WTC11 (cell line): ENCODE measurements around the gene RGS11. TPM values are rescaled to one million over a fixed set of nuclear protein-coding genes. Genes with fewer than 3 reads are reported as not detected.

ENCODE experiments used
- ATAC-seq: fragments of 200-7000 bp; cut with Tn5 transposase; 2 replicates; pipeline ENCODE4 v1.10.0; 2021; ENCODE audit warnings: mild to moderate bottlenecking, moderate library complexity
- CTCF ChIA-PET: fragments of 300-600 bp; sonication (Branson Sonifier 250); formaldehyde crosslinking; loops from one replicate; lab custom pipeline; 2021; ENCODE audit warnings: antibody characterized with exemption; lab: Charles Lee
- POLR2A ChIA-PET: fragments of 350-600 bp; sonication (Branson Sonifier 250); formaldehyde crosslinking; loops from one replicate; lab custom pipeline; 2021; ENCODE audit warnings: antibody characterized with exemption; lab: Charles Lee
- DNase-seq: peaks from one replicate; pipeline ENCODE4 v3.0.0; 2021; ENCODE audit warnings: low spot score
- H3K27ac Mint-ChIP-seq: 2 replicates; pipeline ENCODE4 v1.8.0; 2021; ENCODE audit warnings: mixed read lengths
- H3K27me3 Mint-ChIP-seq: 2 replicates; pipeline ENCODE4 v1.8.0; 2021; ENCODE audit warnings: low read depth, mild to moderate bottlenecking, moderate library complexity, mixed read lengths
- H3K36me3 Mint-ChIP-seq: 2 replicates; pipeline ENCODE4 v1.8.0; 2021; ENCODE audit warnings: mixed read lengths
- H3K4me1 Mint-ChIP-seq: 2 replicates; pipeline ENCODE4 v1.8.0; 2022; ENCODE audit warnings: mixed read lengths
- H3K4me3 Mint-ChIP-seq: 2 replicates; pipeline ENCODE4 v1.8.0; 2021; ENCODE audit warnings: mild to moderate bottlenecking, moderate library complexity, mixed read lengths
- H3K9me3 Mint-ChIP-seq: 2 replicates; pipeline ENCODE4 v1.8.0; 2021; ENCODE audit warnings: mixed read lengths
- CREB1 ChIP-seq: sonication (generic); formaldehyde crosslinking; IDR thresholded peaks from 2 replicates; pipeline ENCODE4 v1.8.0; 2023; ENCODE audit warnings: mild to moderate bottlenecking, missing genetic modification reagents
- GRHL2 ChIP-seq: fragments of 250-450 bp; sonication (Bioruptor Pico); IDR thresholded peaks from 2 replicates; pipeline ENCODE4 v1.8.0; 2022; ENCODE audit warnings: mild to moderate bottlenecking, moderate library complexity; ENCODE audit not compliant: insufficient replicate concordance, severe bottlenecking
- HMGA2 ChIP-seq: fragments of 250-450 bp; sonication (Bioruptor Pico); IDR thresholded peaks from 2 replicates; pipeline ENCODE4 v1.4.0; 2021; ENCODE audit warnings: mild to moderate bottlenecking, moderate library complexity
- IRF2 ChIP-seq: sonication (generic); formaldehyde crosslinking; IDR thresholded peaks from 2 replicates; pipeline ENCODE4 v1.8.0; 2022; ENCODE audit warnings: low read depth, missing genetic modification reagents, borderline replicate concordance
- NR1H2 ChIP-seq: sonication (generic); formaldehyde crosslinking; IDR thresholded peaks from 2 replicates; pipeline ENCODE4 v1.9.0; 2021; ENCODE audit warnings: mild to moderate bottlenecking, moderate library complexity, missing genetic modification reagents
- NR3C1 ChIP-seq: sonication (generic); formaldehyde crosslinking; conservative IDR thresholded peaks from 2 replicates; pipeline ENCODE4 v1.8.1; 2023; ENCODE audit warnings: low read depth, mild to moderate bottlenecking, missing genetic modification reagents
- RELA ChIP-seq: sonication (generic); formaldehyde crosslinking; IDR thresholded peaks from 2 replicates; pipeline ENCODE4 v1.8.1; 2022; ENCODE audit warnings: missing genetic modification reagents, mild to moderate bottlenecking, borderline replicate concordance
- ZNF232 ChIP-seq: sonication (generic); formaldehyde crosslinking; IDR thresholded peaks from 2 replicates; pipeline ENCODE4 v1.8.0; 2022; ENCODE audit warnings: mild to moderate bottlenecking, missing genetic modification reagents
- total RNA-seq: library from RNA; stranded (reverse); gene quantifications from 3 replicates; pipeline ENCODE4 v1.2.3, GENCODE V29; 2021
- TF ChIP-seq, protein P1 (sequence below): fragments of 250-450 bp; sonication (Bioruptor Pico); IDR thresholded peaks from 2 replicates; pipeline ENCODE4 v2.1.2; 2022; ENCODE audit warnings: mild to moderate bottlenecking, moderate library complexity
- TF ChIP-seq, protein P2 (sequence below): sonication (generic); formaldehyde crosslinking; IDR thresholded peaks from 2 replicates; pipeline ENCODE4 v1.8.1; 2023; ENCODE audit warnings: mild to moderate bottlenecking, missing genetic modification reagents, moderate library complexity
- TF ChIP-seq, protein P3 (sequence below): fragments of 250-450 bp; sonication (Bioruptor Pico); conservative IDR thresholded peaks from 2 replicates; pipeline ENCODE4 v1.9.0; 2021; ENCODE audit warnings: mild to moderate bottlenecking
- TF ChIP-seq, protein P4 (sequence below): sonication (generic); formaldehyde crosslinking; IDR thresholded peaks from 2 replicates; pipeline ENCODE4 v1.8.0; 2022; ENCODE audit warnings: mild to moderate bottlenecking, missing genetic modification reagents
- TF ChIP-seq, protein P5 (sequence below): sonication (generic); formaldehyde crosslinking; IDR thresholded peaks from 2 replicates; pipeline ENCODE4 v1.8.1; 2023; ENCODE audit warnings: mild to moderate bottlenecking, missing genetic modification reagents
- TF ChIP-seq, protein P6 (sequence below): sonication (generic); formaldehyde crosslinking; IDR thresholded peaks from 2 replicates; pipeline ENCODE4 v1.8.0; 2022; ENCODE audit warnings: mild to moderate bottlenecking, missing genetic modification reagents
- TF ChIP-seq, protein P7 (sequence below): fragments of 250-450 bp; sonication (Bioruptor Pico); IDR thresholded peaks from 2 replicates; pipeline ENCODE4 v1.8.0; 2021; ENCODE audit warnings: mild to moderate bottlenecking

RGS11 gene
- total RNA-seq, 1 experiment from 2014 or later = 1.8 TPM

DNA sequence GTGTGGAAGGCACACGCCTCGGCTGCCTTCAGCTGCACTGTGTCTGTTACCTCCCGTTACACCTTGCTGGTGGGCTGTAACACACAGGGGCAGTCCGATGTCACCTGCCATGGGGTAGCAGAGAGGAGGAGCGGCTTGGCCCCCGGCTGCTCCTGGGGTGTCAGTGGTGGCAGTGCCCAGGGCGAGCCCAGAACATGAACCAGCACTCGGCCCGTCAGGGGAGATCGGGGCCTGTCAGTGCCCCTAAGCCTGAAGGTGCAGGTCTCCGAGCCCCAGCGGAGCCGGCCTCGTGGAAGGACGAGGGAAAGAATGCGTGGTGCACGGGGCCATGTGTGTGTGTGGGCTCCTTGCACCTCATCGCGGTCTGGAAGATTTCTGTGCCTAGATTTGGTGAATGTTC lies 15.4 kb downstream of the RGS11 start (continued):
- TF ChIP-seq, protein P1, sequence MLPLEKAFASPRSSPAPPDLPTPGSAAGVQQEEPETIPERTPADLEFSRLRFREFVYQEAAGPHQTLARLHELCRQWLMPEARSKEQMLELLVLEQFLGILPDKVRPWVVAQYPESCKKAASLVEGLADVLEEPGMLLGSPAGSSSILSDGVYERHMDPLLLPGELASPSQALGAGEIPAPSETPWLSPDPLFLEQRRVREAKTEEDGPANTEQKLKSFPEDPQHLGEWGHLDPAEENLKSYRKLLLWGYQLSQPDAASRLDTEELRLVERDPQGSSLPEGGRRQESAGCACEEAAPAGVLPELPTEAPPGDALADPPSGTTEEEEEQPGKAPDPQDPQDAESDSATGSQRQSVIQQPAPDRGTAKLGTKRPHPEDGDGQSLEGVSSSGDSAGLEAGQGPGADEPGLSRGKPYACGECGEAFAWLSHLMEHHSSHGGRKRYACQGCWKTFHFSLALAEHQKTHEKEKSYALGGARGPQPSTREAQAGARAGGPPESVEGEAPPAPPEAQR (CRISPR knock-in tag) = no peak
- TF ChIP-seq NR1H2 (CRISPR knock-in tag) = no peak
- no peak for TF ChIP-seq IRF2 (CRISPR knock-in tag)

DNA sequence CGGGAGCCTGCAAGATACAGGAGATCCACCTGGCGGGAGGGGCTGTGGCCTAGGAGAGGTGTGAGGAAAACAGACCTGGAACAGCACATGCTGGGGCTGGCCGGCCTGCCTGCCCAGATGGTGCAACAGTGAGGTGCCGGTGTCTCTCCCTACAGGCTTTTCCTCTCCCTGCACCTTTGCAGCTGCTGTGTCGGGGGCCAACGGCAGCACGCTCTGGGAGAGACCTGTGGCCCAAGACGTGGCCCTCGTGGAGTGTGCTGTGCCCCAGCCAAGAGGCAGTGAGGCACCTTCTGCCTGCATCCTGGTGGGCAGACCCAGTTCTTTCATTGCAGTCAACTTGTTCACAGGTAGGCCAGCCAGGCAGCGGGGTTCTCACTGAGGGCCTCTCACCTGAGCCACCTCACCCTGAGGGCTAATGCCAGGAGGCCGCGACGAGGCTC lies 15.9 kb downstream of the RGS11 start:
- no peak overlapping the region for H3K27ac Mint-ChIP-seq
- TF ChIP-seq, protein P2, sequence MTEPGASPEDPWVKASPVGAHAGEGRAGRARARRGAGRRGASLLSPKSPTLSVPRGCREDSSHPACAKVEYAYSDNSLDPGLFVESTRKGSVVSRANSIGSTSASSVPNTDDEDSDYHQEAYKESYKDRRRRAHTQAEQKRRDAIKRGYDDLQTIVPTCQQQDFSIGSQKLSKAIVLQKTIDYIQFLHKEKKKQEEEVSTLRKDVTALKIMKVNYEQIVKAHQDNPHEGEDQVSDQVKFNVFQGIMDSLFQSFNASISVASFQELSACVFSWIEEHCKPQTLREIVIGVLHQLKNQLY = no peak
- TF ChIP-seq, protein P3, sequence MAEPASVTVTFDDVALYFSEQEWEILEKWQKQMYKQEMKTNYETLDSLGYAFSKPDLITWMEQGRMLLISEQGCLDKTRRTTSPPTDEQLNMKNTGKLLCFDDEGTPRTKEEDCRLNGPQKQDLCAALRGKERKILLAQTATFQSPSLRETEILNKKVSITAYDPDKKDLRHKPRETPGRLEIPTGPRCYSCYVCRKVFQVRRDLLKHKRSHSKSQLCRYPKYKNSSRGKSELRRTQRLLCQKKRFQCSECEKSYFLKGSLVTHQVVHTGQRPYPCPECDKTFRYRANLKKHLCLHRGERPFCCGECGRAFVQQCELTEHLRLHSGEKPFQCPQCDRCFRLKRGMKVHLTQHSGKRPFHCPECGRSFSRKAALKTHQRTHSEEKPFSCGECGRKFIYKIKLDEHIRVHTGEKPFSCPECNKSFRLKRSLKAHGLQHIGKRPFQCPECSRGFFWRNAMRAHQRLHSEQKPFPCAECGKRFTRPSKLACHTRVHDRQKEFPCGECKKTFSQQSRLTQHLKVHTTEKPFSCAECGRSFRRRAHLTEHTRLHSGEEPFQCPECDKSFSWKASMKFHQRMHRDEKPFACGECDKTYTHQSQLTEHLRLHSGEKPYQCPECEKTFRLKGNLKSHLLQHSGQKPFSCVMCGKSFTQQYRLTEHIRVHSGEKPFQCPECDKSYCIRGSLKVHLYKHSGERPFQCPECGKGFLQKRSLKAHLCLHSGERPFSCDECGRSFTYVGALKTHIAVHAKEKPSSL = no peak
- TF ChIP-seq GRHL2 (CRISPR knock-in tag) (no peak), HMGA2 (CRISPR knock-in tag) (no peak), NR3C1 (CRISPR knock-in tag) (no peak), RELA (no peak), ZNF232 (CRISPR knock-in tag) (no peak), CREB1 (no peak), NR1H2 (CRISPR knock-in tag) (no peak)
- TF ChIP-seq, protein P4, sequence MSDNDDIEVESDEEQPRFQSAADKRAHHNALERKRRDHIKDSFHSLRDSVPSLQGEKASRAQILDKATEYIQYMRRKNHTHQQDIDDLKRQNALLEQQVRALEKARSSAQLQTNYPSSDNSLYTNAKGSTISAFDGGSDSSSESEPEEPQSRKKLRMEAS (CRISPR knock-in tag) = no peak
- TF ChIP-seq, protein P5, sequence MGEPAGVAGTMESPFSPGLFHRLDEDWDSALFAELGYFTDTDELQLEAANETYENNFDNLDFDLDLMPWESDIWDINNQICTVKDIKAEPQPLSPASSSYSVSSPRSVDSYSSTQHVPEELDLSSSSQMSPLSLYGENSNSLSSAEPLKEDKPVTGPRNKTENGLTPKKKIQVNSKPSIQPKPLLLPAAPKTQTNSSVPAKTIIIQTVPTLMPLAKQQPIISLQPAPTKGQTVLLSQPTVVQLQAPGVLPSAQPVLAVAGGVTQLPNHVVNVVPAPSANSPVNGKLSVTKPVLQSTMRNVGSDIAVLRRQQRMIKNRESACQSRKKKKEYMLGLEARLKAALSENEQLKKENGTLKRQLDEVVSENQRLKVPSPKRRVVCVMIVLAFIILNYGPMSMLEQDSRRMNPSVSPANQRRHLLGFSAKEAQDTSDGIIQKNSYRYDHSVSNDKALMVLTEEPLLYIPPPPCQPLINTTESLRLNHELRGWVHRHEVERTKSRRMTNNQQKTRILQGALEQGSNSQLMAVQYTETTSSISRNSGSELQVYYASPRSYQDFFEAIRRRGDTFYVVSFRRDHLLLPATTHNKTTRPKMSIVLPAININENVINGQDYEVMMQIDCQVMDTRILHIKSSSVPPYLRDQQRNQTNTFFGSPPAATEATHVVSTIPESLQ (CRISPR knock-in tag) = no peak
- TF ChIP-seq, protein P6, sequence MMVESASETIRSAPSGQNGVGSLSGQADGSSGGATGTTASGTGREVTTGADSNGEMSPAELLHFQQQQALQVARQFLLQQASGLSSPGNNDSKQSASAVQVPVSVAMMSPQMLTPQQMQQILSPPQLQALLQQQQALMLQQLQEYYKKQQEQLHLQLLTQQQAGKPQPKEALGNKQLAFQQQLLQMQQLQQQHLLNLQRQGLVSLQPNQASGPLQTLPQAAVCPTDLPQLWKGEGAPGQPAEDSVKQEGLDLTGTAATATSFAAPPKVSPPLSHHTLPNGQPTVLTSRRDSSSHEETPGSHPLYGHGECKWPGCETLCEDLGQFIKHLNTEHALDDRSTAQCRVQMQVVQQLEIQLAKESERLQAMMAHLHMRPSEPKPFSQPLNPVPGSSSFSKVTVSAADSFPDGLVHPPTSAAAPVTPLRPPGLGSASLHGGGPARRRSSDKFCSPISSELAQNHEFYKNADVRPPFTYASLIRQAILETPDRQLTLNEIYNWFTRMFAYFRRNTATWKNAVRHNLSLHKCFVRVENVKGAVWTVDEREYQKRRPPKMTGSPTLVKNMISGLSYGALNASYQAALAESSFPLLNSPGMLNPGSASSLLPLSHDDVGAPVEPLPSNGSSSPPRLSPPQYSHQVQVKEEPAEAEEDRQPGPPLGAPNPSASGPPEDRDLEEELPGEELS = no peak
- TF ChIP-seq, protein P7, sequence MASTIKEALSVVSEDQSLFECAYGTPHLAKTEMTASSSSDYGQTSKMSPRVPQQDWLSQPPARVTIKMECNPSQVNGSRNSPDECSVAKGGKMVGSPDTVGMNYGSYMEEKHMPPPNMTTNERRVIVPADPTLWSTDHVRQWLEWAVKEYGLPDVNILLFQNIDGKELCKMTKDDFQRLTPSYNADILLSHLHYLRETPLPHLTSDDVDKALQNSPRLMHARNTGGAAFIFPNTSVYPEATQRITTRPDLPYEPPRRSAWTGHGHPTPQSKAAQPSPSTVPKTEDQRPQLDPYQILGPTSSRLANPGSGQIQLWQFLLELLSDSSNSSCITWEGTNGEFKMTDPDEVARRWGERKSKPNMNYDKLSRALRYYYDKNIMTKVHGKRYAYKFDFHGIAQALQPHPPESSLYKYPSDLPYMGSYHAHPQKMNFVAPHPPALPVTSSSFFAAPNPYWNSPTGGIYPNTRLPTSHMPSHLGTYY (CRISPR knock-in tag) = no peak
- H3K4me3 Mint-ChIP-seq = no peak overlapping the region
- DNase-seq (no peak), ATAC-seq (no peak)
- CTCF ChIA-PET = no interaction called here
- no peaks in the 10 kb centered on the region for H3K4me1 Mint-ChIP-seq
- H3K36me3 Mint-ChIP-seq = peaks cover 22% of the 10 kb centered on the region
- H3K9me3 Mint-ChIP-seq = no peaks in the 10 kb centered on the region
- POLR2A ChIA-PET = no interaction called here
- H3K27me3 Mint-ChIP-seq = no peaks in the 10 kb centered on the region
